ENCODE results near the gene PCNX1.
A peak's percentile ranks its signal among the peaks of the same experiment; 100 is the strongest.

Gene PCNX1

GRCh38 chr14:71048393-71048792 lies 141.1 kb downstream of the PCNX1 start:
- H3K4me2 ChIP-seq (ENCODE audit: low read depth, low read length, poor library complexity, severe bottlenecking), result no peak overlapping the region
- H3K36me3 ChIP-seq (ENCODE audit: insufficient read depth, low read length), result peaks cover 82% of the 10 kb centered on the region
- H3K4me1 ChIP-seq (ENCODE audit: insufficient read depth, low read length, poor library complexity, severe bottlenecking), result no peaks in the 10 kb centered on the region
- no peaks in the 10 kb centered on the region; the same call in 1 of the 2 replicates for H3K9me3 ChIP-seq (ENCODE audit: insufficient read depth, low read depth, low read length)
- no peaks in the 10 kb centered on the region for H4K20me1 ChIP-seq (ENCODE audit: insufficient read depth, low read length, poor library complexity, severe bottlenecking)
- no peaks in the 10 kb centered on the region for H3K79me2 ChIP-seq (ENCODE audit: insufficient read depth, low read length)
- no peaks in the 10 kb centered on the region for H3K27me3 ChIP-seq (ENCODE audit: insufficient read depth, low read length, poor library complexity, severe bottlenecking)
- TF ChIP-seq EZH2phosphoT487 (IDR thresholded peaks at IDR 0.05; ENCODE audit: borderline replicate concordance), result no peak
- no peak for TF ChIP-seq CTCF (conservative IDR thresholded peaks at IDR 0.05; ENCODE audit: low read length)
- peaks cover 6% of the 10 kb centered on the region; the same call in 1 of the 2 replicates for H3F3A ChIP-seq (ENCODE audit: low read depth)
- H3K9ac ChIP-seq (ENCODE audit: low read depth, low read length, poor library complexity, severe bottlenecking), result no peak overlapping the region
- H2AFZ ChIP-seq (ENCODE audit: low read length), result no peak overlapping the region
- H3K9me2 ChIP-seq (replicated peaks; ENCODE audit: low read depth, low read length), result no peaks in the 10 kb centered on the region
- H3K4me3 ChIP-seq (ENCODE audit: low read length, poor library complexity, severe bottlenecking), result no peak overlapping the region

- Histone ChIP-seq H3K9me2 (replicated peaks; ENCODE audit: low read depth, low read length) (no peaks in the 10 kb centered on the region), H4K20me1 (ENCODE audit: insufficient read depth, low read length, poor library complexity, severe bottlenecking) (no peaks in the 10 kb centered on the region), H3K36me3 (ENCODE audit: insufficient read depth, low read length) (peaks cover 79% of the 10 kb centered on the region), H3K9me3 (ENCODE audit: insufficient read depth, low read depth, low read length) (no peaks in the 10 kb centered on the region), H3K9ac (ENCODE audit: low read depth, low read length, poor library complexity, severe bottlenecking) (no peak overlapping the region), H3K79me2 (ENCODE audit: insufficient read depth, low read length) (no peaks in the 10 kb centered on the region), H3K27me3 (ENCODE audit: insufficient read depth, low read length, poor library complexity, severe bottlenecking) (no peaks in the 10 kb centered on the region), H3F3A (ENCODE audit: low read depth) (peaks cover 6% of the 10 kb centered on the region; the same call in 1 of the 2 replicates), H3K4me1 (ENCODE audit: insufficient read depth, low read length, poor library complexity, severe bottlenecking) (no peaks in the 10 kb centered on the region), H3K4me3 (ENCODE audit: low read length, poor library complexity, severe bottlenecking) (no peak overlapping the region), H3K4me2 (ENCODE audit: low read depth, low read length, poor library complexity, severe bottlenecking) (no peak overlapping the region), H2AFZ (ENCODE audit: low read length) (no peak overlapping the region)
- TF ChIP-seq EZH2phosphoT487 (IDR thresholded peaks at IDR 0.05; ENCODE audit: borderline replicate concordance), result no peak
- TF ChIP-seq CTCF (conservative IDR thresholded peaks at IDR 0.05; ENCODE audit: low read length), result no peak
Measured at GRCh38 chr14:71049435-71050133, 142.3 kb downstream of the PCNX1 start.

- no peaks in the 10 kb centered on the region for H3K9me2 ChIP-seq (replicated peaks; ENCODE audit: low read depth, low read length)
- TF ChIP-seq EZH2phosphoT487 (IDR thresholded peaks at IDR 0.05; ENCODE audit: borderline replicate concordance), result no peak
- peak; percentile 57 for TF ChIP-seq CTCF (conservative IDR thresholded peaks at IDR 0.05; ENCODE audit: low read length)
- no peak overlapping the region for H3K4me3 ChIP-seq (ENCODE audit: low read length, poor library complexity, severe bottlenecking)
- no peaks in the 10 kb centered on the region for H3K4me1 ChIP-seq (ENCODE audit: insufficient read depth, low read length, poor library complexity, severe bottlenecking)
- no peak overlapping the region for H2AFZ ChIP-seq (ENCODE audit: low read length)
- H3K36me3 ChIP-seq (ENCODE audit: insufficient read depth, low read length), result peaks cover 77% of the 10 kb centered on the region
- no peaks in the 10 kb centered on the region for H3K27me3 ChIP-seq (ENCODE audit: insufficient read depth, low read length, poor library complexity, severe bottlenecking)
- H3F3A ChIP-seq (ENCODE audit: low read depth), result peaks cover 6% of the 10 kb centered on the region; the same call in 1 of the 2 replicates
- no peaks in the 10 kb centered on the region for H3K9me3 ChIP-seq (ENCODE audit: insufficient read depth, low read depth, low read length)
- no peak overlapping the region for H3K9ac ChIP-seq (ENCODE audit: low read depth, low read length, poor library complexity, severe bottlenecking)
- no peaks in the 10 kb centered on the region for H4K20me1 ChIP-seq (ENCODE audit: insufficient read depth, low read length, poor library complexity, severe bottlenecking)
- no peaks in the 10 kb centered on the region for H3K79me2 ChIP-seq (ENCODE audit: insufficient read depth, low read length)
- no peak overlapping the region for H3K4me2 ChIP-seq (ENCODE audit: low read depth, low read length, poor library complexity, severe bottlenecking)
Measured at GRCh38 chr14:71050227-71050823, 143.1 kb downstream of the PCNX1 start.

Measured in Loucy (cell line).